HG03460 (cell line): ENCODE measurements around the gene PRPH.
A peak's percentile ranks its signal among the peaks of the same experiment; 100 is the strongest.
"Not testable (repeated sequence)": the region's sequence is repeated elsewhere in the genome, so short reads cannot be mapped to it uniquely, and the experiment has no call there.

Source experiments
- ATAC-seq: cut with Tn5 transposase; IDR thresholded peaks from one replicate; pipeline ENCODE4 v1.9.1; 2021; ENCODE audit not compliant: unreplicated experiment

The PRPH gene

DNA sequence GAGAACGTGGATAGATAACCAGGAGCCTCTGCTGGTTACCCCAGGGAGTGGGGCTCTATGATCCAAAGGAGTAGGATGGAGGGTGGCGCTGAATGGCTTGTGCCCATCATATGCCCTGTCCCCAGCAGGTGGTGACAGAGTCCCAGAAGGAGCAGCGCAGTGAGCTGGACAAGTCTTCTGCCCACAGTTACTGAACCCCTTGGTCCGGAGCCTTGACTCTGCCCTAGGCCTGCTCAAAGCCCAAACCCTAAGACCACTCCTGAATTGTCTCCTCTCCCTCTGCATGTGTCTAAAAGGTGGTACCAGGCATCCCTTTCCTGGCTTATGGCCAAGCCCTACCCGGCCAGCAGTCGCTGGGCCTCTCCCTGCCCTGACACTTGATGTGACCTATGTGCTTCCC lies 3.2 kb downstream of the PRPH start:
- ATAC-seq: no peak

DNA sequence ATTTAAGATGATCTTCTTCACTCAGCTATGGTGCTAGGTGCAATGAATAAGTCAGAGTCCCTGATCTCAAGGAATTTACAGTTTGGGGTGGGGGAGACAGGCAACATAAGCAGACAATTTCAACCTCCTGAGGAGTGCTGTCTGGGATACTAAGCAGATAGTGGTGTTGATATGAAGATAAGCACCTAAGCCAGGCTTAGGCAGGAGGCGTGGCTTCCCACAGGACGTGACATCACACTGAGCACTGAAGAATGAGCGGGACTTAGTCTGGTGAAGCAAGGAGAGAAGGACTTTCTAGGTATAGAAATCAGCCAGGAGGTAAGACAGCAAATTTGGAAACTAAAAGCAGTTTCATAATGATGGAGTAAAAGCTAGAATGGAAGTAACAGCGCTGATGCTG lies 6.8 kb downstream of the PRPH start:
- no peak for ATAC-seq

DNA sequence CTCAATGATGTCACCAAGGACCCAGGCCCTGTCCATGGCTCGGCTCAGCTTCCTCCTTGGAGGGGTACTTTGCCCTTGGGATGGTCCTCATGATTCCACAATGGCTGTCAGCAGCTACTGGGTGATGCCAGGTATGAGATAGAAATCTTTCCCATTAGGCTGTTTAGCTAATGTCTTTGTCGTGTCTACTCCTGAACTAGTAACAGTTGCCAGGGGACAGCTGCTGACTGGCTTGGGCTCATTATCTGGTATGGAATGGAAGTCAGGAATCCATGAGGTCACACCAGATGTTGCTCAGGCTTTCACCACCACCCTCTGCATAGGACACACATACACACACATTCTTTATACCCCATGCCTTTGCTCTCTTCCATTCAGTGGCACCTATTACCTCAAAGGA lies 9.2 kb downstream of the PRPH start:
- no peak for ATAC-seq

DNA sequence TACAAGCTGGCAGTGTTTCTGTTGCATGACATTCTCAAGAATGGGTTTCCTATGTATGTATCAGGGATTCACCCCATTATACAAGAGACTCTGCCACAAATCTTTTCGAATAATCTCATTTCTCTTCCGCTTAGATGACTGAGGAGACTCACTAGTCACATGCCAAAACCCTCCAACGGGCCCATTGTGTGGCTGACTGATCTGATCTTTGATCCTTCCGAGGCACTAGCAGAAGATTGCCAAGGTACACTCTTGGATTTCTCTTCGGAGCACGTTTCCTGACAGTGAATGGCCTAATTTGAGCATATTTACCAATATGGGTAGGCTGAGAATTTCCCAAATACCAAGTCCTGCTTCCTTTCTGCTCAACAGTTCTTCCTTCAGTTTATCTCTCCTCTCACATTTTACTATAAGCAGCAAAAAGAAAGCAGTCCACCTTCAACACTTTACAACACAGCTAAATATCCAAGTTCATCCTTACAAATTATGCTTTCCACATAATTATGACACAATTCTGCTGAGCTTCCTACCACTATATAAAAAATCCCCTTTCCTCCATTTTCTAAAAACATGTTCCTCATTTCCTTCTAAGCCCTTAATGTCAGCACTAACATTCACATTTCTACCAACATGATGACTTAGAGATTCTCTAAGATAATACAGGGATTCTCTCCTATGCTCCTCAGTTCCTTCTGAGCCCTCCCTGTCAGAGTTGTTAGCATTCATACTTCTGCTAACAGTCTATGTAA lies 11.0 kb downstream of the PRPH start:
- no peak for ATAC-seq

DNA sequence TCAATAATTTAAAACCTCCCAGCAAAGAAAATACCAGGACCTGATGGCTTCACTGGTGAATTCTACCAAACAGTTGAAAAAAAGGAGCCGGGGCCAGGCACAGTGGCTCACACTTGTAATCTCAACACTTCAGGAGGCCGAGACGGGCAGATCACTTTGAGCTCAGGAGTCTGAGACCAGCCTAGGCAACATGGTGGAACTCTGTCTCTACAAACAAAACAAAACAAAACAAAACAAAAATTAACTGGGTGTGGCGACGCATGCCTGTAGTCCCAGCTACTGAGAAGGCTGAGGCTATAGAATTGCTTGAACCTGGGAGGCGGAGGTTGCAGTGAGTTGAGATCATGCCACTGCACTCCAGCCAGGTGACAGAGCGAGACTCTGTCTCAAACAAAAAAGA lies 14.4 kb downstream of the PRPH start:
- ATAC-seq: no peak

DNA sequence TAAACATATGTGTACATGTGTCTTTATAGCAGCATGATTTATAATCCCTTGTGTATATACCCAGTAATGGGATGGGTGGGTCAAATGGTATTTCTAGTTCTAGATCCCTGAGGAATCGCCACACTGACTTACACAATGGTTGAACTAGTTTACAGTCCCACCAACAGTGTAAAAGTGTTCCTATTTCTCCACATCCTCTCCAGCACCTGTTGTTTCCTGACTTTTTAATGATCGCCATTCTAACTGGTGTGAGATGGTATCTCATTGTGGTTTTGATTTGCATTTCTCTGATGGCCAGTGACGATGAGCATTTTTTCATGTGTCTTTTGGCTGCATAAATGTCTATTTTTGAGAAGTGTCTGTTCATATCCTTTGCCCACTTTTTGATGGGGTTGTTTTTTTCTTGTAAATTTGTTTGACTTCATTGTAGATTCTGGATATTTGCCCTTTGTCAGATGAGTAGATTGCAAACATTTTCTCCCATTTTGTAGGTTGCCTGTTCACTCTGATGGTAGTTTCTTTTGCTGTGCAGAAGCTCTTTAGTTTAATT lies 15.6 kb downstream of the PRPH start:
- ATAC-seq: not testable (repeated sequence)

DNA sequence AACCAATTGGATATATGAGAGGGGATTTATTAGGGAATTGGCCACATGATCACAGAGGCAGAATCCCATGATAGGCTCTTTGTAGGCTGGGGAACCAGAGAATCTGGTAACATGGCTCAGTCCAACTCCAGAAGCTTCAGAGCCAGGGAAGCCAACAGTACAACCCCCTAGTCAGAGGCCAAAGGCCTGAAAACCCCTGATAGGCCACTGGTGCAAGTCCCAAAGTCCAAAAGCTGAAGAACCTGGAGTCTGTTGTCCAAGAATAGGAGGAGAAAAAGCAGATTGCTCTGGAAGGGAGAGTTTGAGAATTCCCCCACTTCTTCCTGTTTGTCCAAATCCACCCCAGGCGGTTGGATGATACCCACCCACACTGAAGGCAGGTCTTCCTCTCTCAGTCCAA lies 19.9 kb downstream of the PRPH start:
- no peak for ATAC-seq

DNA sequence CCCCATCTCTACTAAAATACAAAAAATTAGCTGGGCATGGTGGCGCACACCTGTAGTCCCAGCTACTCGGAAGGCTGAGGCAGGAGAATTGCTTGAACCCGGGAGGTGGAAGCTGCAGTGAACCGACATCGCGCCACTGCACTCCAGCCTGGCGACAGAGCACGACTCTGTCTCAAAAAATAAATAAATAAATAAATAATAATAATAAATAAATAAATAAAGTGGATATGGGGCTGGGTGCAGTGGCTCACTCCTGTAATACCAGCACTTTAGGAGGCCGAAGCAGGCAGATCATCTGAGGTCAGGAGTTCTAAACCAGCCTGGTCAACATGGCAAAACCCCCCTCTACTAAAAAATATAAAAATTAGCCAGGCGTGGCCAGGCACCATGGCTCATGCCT lies 22.2 kb downstream of the PRPH start:
- not testable (repeated sequence) for ATAC-seq

DNA sequence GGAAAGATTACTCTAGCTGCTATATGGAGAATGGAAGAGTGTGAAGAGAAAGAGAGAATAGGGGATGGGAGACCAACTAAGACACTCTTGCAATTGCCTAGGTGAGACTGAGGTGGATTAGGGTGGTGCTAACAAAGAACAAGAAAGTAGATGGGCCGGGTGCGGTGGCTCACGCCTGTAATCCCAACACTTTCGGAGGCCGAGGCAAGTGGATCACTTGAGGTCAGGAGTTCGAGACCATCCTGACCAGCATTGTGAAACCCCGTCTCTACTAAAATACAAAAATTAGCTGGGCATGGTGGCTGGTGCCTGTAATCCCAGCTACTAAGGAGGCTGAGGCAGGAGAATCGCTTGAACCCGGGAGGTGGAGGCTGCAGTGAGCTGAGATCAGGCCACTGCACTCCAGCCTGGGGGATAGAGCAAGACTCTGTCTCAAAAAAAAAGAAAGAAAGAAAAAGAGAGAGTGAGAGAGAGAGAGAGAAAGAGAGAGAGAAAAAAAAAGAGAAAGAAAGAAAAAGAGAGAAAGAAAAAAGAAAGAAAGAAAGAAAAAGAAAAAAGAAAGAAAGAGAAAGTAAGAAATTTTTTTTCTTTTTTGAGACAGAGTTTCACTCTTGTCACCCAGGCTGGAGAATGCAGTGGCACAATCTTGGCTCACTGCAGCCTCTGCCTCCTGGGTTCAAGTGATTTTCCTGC lies 25.6 kb downstream of the PRPH start:
- ATAC-seq: not testable (repeated sequence)

DNA sequence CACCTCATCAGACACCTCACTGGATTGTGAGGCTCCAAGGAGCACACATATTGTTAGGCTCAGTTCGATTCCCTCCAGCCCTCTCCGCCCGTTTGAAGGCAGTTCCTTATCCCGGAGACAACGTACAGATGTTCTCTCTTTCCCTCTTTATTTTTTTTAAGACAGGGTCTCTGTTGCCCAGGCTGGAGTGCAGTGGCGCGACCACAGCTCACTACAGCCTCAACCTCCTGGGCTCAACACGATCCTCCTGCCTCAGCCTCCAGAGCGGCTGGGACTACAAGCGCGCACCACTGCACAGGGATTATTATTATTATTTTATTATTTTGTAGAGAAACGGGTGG lies 27.4 kb downstream of the PRPH start:
- no peak for ATAC-seq

DNA sequence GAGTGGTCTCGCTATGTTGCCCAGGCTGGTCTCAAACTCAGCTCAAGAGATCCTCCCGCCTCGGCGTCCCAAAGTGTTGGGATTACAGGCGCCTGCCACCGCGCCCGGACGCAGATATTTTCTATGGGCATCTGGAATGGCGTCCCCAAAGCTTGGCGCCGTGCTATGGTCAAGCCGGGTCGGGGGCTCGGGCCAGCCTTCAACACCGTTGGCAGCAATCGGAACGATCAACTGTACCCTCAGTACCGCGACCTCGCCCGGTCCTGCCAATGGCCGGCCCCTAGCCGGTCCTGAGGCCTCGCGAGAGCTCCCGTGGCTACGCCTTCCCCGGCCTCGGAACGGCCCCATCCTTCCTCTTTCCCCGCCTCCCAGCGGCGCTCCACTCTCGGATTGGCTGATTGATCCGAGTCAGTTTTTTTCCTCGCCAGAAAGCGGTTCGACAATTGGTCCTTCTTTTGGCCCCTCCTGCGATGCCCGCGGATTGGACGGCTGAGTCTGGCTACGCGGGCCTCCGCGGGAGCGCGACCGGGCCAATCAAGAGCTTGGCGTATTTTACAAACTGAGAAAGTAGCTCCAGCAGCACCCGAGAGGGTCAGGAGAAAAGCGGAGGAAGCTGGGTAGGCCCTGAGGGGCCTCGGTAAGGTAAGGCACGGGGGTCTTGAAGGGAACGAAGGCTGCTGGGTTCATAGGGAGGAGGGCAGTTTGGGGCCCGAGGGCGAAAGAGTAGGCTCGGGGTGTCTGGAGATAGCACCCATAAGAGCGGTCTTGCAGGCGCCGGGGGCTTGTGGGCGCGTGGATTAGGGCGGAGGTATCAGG lies 28.0 kb downstream of the PRPH start, which contains the start of gene TROAP:
TROAP (plus strand) TSS at position 548 of the 816 bp plus-strand sequence. CDS start 354 bp downstream, outside the sequence.
- ATAC-seq: peak; percentile 98

DNA sequence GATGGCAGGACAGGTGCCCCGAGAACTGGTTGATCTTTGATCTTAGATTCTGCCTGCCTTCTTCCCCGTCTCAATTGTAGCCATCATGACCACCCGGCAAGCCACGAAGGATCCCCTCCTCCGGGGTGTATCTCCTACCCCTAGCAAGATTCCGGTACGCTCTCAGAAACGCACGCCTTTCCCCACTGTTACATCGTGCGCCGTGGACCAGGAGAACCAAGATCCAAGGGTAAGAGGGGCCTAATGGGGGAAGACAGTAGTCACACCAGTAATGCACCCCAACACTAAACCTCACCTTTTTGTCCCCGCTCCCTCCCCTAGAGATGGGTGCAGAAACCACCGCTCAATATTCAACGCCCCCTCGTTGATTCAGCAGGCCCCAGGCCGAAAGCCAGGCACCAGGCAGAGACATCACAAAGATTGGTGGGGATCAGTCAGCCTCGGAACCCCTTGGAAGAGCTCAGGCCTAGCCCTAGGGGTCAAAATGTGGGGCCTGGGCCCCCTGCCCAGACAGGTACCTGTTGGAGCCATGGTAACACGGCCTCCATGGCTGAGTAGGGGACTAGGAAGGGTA lies 28.7 kb downstream of the PRPH start:
- ATAC-seq: no peak

DNA sequence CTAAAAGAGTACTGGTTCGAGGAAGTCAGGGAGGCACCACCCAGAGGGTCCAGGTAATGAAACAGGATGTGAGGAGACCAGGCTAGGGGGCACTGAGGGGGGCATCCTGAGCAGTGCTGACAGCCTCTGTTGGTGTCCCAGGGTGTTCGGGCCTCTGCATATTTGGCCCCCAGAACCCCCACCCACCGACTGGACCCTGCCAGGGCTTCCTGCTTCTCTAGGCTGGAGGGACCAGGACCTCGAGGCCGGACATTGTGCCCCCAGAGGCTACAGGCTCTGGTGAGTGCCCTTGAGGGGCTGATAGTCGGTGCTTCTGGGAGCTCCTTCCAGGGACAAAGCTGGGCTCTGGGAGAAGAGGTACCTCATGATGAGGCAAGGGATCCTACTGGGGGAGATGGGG lies 30.7 kb downstream of the PRPH start:
- no peak for ATAC-seq

DNA sequence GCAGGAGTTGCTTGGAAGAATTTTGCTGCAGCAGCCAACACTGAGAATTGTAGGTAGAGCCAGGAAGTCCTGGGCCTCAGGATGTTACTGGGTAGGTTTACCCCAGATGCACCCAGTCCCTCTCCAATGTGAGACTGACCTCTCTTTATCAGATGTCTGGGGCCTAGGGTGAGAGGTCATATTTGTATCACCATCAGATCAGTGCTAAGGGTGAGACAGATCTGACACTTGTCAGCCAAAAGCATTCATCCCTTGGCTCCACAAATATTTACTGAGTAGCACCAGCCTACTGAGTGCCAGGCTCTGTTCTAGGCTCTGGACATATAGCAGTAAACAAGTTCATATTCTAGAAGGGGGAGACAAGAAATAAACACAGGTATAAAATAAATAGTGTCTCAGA lies 32.4 kb downstream of the PRPH start:
- no peak for ATAC-seq

DNA sequence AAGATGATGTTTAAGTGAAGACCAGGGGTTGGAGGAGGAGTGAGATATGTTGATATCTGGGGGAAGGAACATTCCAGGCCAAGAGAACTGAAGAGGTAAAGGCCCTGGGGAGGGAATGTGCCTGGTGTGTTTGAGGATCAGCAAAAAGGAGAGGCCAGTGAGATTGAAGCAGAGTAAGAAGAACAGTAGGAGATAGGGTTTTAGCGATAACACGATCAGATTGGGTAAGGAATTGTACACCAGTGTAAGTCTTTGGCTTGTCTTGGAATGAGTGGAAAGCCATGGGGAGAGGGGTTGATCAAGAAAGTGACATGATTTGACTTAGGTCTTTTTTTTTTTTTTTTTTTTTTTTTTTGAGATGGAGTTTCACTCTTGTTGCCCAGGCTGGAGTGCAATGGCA lies 32.9 kb downstream of the PRPH start:
- no peak for ATAC-seq

DNA sequence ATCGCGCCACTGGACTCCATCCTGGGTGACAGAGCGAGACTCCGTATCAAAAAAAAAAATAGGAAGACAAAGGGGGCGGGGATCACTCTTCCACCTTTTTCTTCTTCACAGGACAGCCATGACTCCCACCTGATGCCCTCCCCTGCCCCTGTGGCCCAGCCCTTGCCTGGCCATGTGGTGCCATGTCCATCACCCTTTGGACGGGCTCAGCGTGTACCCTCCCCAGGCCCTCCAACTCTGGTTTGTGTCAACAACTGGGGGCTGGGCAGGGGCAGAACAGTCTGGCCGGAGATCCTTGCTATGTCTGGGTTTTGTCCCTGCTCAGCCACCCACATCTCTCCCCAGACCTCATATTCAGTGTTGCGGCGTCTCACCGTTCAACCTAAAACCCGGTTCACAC lies 33.9 kb downstream of the PRPH start:
- ATAC-seq: no peak

DNA sequence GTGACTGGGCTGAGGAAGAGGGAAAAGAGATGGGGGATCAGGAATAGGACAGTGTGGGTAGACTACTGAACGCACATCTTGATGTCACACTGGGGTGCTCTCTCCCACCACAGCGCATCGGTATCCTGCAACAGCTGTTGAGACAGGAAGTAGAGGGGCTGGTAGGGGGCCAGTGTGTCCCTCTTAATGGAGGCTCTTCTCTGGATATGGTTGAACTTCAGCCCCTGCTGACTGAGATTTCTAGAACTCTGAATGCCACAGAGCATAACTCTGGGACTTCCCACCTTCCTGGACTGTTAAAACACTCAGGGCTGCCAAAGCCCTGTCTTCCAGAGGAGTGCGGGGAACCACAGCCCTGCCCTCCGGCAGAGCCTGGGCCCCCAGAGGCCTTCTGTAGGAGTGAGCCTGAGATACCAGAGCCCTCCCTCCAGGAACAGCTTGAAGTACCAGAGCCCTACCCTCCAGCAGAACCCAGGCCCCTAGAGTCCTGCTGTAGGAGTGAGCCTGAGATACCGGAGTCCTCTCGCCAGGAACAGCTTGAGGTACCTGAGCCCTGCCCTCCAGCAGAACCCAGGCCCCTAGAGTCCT lies 35.2 kb downstream of the PRPH start:
- no peak for ATAC-seq

DNA sequence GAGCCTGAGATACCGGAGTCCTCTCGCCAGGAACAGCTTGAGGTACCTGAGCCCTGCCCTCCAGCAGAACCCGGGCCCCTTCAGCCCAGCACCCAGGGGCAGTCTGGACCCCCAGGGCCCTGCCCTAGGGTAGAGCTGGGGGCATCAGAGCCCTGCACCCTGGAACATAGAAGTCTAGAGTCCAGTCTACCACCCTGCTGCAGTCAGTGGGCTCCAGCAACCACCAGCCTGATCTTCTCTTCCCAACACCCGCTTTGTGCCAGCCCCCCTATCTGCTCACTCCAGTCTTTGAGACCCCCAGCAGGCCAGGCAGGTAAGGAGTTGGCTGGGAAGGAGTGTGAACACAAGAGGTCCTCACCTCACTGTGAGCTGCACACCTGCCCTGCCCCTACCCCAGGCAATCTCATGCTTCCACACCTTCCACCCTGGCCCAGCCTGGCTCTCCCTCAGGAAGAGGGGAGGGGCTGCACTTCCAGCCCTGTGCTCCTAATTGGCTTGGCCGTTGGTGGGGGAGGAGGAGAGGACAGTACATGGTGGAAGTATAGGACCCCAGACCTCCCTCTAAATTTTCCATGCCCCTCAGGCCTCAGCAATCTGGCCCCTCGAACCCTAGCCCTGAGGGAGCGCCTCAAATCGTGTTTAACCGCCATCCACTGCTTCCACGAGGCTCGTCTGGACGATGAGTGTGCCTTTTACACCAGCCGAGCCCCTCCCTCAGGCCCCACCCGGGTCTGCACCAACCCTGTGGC lies 35.9 kb downstream of the PRPH start:
- ATAC-seq: no peak

DNA sequence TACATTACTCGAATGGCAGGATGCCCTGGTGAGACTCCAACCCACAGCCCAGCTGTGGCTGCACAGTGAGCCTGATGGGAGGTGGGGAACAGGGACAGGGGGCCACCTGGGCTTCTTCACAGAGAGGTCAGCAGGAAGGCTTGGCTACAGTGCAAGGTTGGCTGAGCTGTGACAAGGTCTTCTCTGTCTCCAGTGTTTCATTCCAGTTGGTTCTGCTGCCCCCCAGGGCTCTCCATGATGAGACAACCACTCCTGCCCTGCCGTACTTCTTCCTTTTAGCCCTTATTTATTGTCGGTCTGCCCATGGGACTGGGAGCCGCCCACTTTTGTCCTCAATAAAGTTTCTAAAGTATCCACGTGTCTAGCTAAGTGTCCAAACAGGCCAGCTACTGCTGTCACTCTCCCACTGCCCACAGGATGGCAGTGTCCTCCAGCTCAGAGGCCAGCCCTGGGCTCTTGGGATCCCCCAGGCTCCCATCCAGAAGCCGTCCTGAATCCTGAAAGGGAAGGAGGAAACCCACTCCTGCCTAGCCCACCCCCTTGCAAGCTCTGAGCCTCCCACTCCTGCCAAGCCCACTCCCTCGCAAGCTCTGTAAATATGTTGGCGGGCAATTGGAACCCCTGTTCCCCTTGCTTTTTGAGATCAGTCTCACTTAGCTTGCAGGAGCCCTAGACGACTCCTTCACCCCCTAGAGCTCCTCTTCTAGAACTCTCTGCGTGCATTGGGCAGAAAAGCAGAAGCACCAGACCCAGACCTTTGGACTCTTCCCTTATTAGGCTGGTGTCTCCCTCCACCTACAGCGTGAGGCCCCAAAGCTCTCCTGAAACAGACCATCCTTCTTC lies 36.7 kb downstream of the PRPH start:
- no peak for ATAC-seq
